SK-N-SH (cell line): Measurements from ENCODE around the gene CD6. TPM values are rescaled to one million over a fixed set of nuclear protein-coding genes. Genes with fewer than 3 reads are reported as not detected.

Source experiments
- CTCF ChIA-PET: fragments of 300-600, 350-600 bp; formaldehyde crosslinking; extraction: SDS; loops from one replicate; lab custom pipeline; 2021; lab: Yijun Ruan, JAX
- POLR2A ChIA-PET: fragments of 350-600 bp; sonication (Branson Sonifier 250); formaldehyde crosslinking; extraction: SDS; loops from one replicate; lab custom pipeline; 2020; ENCODE audit warnings: antibody characterized with exemption, inconsistent platforms; lab: Yijun Ruan, JAX
- DNase-seq: peaks from one replicate; pipeline ENCODE4 v3.0.0; 2012
- H2AFZ ChIP-seq: fragments of 200-600 bp; sonication (generic); 2 replicates; pipeline ENCODE4 v1.8.1; 2016; ENCODE audit warnings: antibody characterized with exemption, mild to moderate bottlenecking, low read depth
- H3F3A ChIP-seq: fragments of 200-600 bp; sonication (generic); replicated peaks from 2 replicates; pipeline ENCODE3; 2016; ENCODE audit warnings: antibody characterized with exemption, mild to moderate bottlenecking; ENCODE audit not compliant: insufficient read depth
- H3K27ac ChIP-seq, 2 experiments: fragments of 200-500 bp in 1 of 2; fragments of 200-600 bp in 1 of 2; sonication (Bioruptor generic) in 1 of 2; sonication (generic), shearing (Covaris generic) in 1 of 2; 2 replicates each; pipeline versions ENCODE4 v1.5.1 to v1.6.1; 2014 to 2016; ENCODE audit warnings: low read depth in 2 of 2, inconsistent platforms in 1 of 2, low read length in 1 of 2, mild to moderate bottlenecking in 1 of 2, mixed read lengths in 1 of 2
- H3K27me3 ChIP-seq: fragments of 200-600 bp; sonication (generic), shearing (Covaris generic); 2 replicates; pipeline ENCODE4 v1.6.1; 2016; ENCODE audit warnings: mixed run types; ENCODE audit not compliant: insufficient read depth
- H3K36me3 ChIP-seq, 2 experiments: fragments of 200-500 bp in 1 of 2; fragments of 200-600 bp in 1 of 2; sonication (Bioruptor generic) in 1 of 2; sonication (generic) in 1 of 2; replicated peaks in 1 of 2; 2 replicates each; pipeline versions ENCODE3 to v1.5.1; 2014 to 2016; ENCODE audit warnings: low read length in 1 of 2, mild to moderate bottlenecking in 1 of 2; ENCODE audit not compliant: insufficient read depth in 2 of 2, control insufficient read depth in 1 of 2
- H3K4me1 ChIP-seq, 2 experiments: fragments of 200-500 bp in 1 of 2; fragments of 200-600 bp in 1 of 2; sonication (Bioruptor generic) in 1 of 2; sonication (generic), shearing (Covaris generic) in 1 of 2; 2 replicates each; pipeline versions ENCODE4 v1.5.1 to v1.6.1; 2014 to 2016; ENCODE audit warnings: low read depth in 1 of 2, low read length in 1 of 2, mixed run types in 1 of 2; ENCODE audit not compliant: insufficient read depth in 2 of 2, control insufficient read depth in 1 of 2
- H3K4me2 ChIP-seq: fragments of 200-600 bp; sonication (generic), shearing (Covaris generic); 2 replicates; pipeline ENCODE4 v1.6.1; 2017; ENCODE audit warnings: mixed run types
- H3K4me3 ChIP-seq, 2 experiments: fragments of 200-500 bp in 1 of 2; fragments of 200-600 bp in 1 of 2; sonication (Bioruptor generic) in 1 of 2; sonication (generic), shearing (Covaris generic) in 1 of 2; 2 replicates each; pipeline versions ENCODE4 v1.5.1 to v1.8.1; 2014 to 2016; ENCODE audit warnings: low read depth in 2 of 2, inconsistent platforms in 1 of 2, low read length in 1 of 2, mild to moderate bottlenecking in 1 of 2, mixed read lengths in 1 of 2, moderate library complexity in 1 of 2
- H3K79me2 ChIP-seq: fragments of 200-600 bp; sonication (generic); 2 replicates; pipeline ENCODE4 v1.8.1; 2017; ENCODE audit warnings: mild to moderate bottlenecking; ENCODE audit not compliant: insufficient read depth
- H3K9ac ChIP-seq: fragments of 200-600 bp; sonication (generic); 2 replicates; pipeline ENCODE4 v1.6.1; 2017; ENCODE audit warnings: mixed run types
- H3K9me2 ChIP-seq: fragments of 200-600 bp; sonication (generic); 2 replicates; pipeline ENCODE4 v1.6.1; 2017; ENCODE audit warnings: mixed run types
- H3K9me3 ChIP-seq: fragments of 200-600 bp; sonication (generic); 2 replicates; pipeline ENCODE4 v1.6.1; 2017; ENCODE audit warnings: mixed run types, mild to moderate bottlenecking, moderate library complexity
- H4K20me1 ChIP-seq: fragments of 200-600 bp; sonication (generic); 2 replicates; pipeline ENCODE4 v1.6.1; 2017; ENCODE audit warnings: mild to moderate bottlenecking, mixed run types; ENCODE audit not compliant: insufficient read depth
- CHD2 ChIP-seq: fragments of 150-350 bp; IDR thresholded peaks from 2 replicates; pipeline ENCODE4 v1.6.1; 2018; ENCODE audit warnings: low read length; ENCODE audit not compliant: partially characterized antibody
- EZH2phosphoT487 ChIP-seq: fragments of 200-600 bp; sonication (generic); IDR thresholded peaks from 2 replicates; pipeline ENCODE4 v1.6.1; 2017; ENCODE audit warnings: low read depth, mixed run types, mild to moderate bottlenecking, antibody characterized with exemption, moderate library complexity, borderline replicate concordance
- FOSL2 ChIP-seq: IDR thresholded peaks from 2 replicates; pipeline ENCODE4 v1.4.0; 2012; ENCODE audit warnings: low read depth, mild to moderate bottlenecking, moderate library complexity, borderline replicate concordance
- GABPA ChIP-seq: IDR thresholded peaks from 2 replicates; pipeline ENCODE4 v1.4.0; 2012; ENCODE audit warnings: low read depth, mild to moderate bottlenecking
- MEF2A ChIP-seq: IDR thresholded peaks from 2 replicates; pipeline ENCODE4 v1.4.0; 2012; ENCODE audit warnings: low read depth, borderline replicate concordance
- RFX5 ChIP-seq: IDR thresholded peaks from 2 replicates; pipeline ENCODE4 v1.6.1; 2012; ENCODE audit warnings: mild to moderate bottlenecking, improper control_type of control experiment, low read length
- TCF12 ChIP-seq: IDR thresholded peaks from 2 replicates; pipeline ENCODE4 v1.4.0; 2012
- TEAD4 ChIP-seq: IDR thresholded peaks from 2 replicates; pipeline ENCODE4 v1.4.0; 2012; ENCODE audit warnings: mild to moderate bottlenecking, borderline replicate concordance; ENCODE audit not compliant: insufficient read depth
- WGBS: methylation state at CpG from one replicate; pipeline ENCODE4 v1.1.6; 2017; ENCODE audit warnings: low lambda C conversion rate; 5-methylcytosine and 5-hydroxymethylcytosine counted together
- polyA plus RNA-seq, 3 experiments: library from polyadenylated mRNA; depleted of rRNA; stranded (reverse); fragments of >200 nt; gene quantifications; 2 replicates each; pipeline ENCODE4 v1.2.3, GENCODE V29; 2012
- TF ChIP-seq, protein P1 (sequence below): IDR thresholded peaks from 2 replicates; pipeline ENCODE4 v1.6.1; 2012; ENCODE audit warnings: mild to moderate bottlenecking, low read depth, low read length, moderate library complexity

The CD6 gene
- polyA plus RNA-seq, 1 of the 3 experiments (the other 2 are of a cell fraction), result not detected

DNA sequence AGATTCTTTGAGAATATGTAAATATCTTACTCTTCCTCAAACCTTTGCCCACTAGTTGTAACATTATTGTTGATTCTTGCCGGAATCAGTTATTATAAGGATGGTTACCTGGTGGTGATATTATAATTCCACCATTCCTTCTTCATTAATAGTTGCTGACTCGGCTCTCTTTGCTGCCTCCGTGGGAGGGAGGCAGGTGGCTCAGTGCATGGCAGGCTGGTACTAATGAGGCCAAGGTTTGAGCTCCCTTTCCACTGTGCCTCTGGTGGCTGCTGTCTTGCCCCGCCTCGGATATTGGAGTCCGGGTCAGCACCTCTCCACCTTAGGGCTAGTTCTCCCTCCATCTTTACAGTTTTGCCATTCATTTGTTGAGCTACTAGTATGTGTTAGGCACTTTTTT is 12.7 kb downstream of the CD6 start:
- no peak for TF ChIP-seq TEAD4
- no peak for TF ChIP-seq GABPA
- TF ChIP-seq EZH2phosphoT487, result no peak
- TF ChIP-seq RFX5, result no peak
- Histone ChIP-seq H3K4me3 (no peak overlapping the region), H4K20me1 (no peaks in the 10 kb centered on the region), H3K27ac (no peak overlapping the region), H3K36me3 (no peaks in the 10 kb centered on the region), H3K4me1 (peaks cover 0 to under 1% of the 10 kb centered on the region in 2 experiments; a peak in 1 of 4 replicates), H3K9me2 (no peaks in the 10 kb centered on the region), H3K9me3 (no peaks in the 10 kb centered on the region), H2AFZ (no peak overlapping the region), H3K27me3 (no peaks in the 10 kb centered on the region; the same call in 1 of the 2 replicates), H3K9ac (no peak overlapping the region), H3K79me2 (no peaks in the 10 kb centered on the region), H3F3A (no peaks in the 10 kb centered on the region), H3K4me2 (no peak overlapping the region)
- CTCF ChIA-PET, result interaction anchor here (1.4 kb wide), 1 partner anchor 14 kb away, joined by 7 read pairs; no protein-coding TSS in a partner anchor
- DNase-seq, result no peak
- 37% methylated on average over 5 of the region's 6 CpGs for WGBS
- POLR2A ChIA-PET, result no interaction called here

DNA sequence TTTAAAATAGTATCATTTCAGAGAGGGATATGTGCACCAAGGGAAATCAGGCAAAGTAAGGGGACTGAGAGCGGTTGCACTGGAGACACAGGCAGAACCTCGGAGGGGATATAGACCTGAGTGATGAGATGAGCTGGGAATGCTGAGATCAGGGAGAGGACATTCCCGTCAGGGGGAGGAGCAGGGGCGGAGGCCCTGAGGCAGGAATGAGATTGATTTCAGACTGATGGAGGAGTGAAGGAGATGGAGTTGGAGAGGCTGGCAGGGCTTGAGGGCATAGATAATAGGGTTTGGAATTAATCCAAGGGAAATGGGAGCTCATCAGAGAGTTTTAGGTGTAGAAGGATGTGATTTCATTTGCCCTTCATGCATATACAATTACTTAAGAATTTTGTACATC is 13.2 kb downstream of the CD6 start:
- ChIA-PET CTCF (interaction anchor here (1.4 kb wide), 1 partner anchor 15 kb away, joined by 7 read pairs; no protein-coding TSS in a partner anchor), POLR2A (no interaction called here)
- no peaks in the 10 kb centered on the region for H4K20me1 ChIP-seq
- H3K9me3 ChIP-seq, result no peaks in the 10 kb centered on the region
- H2AFZ ChIP-seq, result no peak overlapping the region
- no peak overlapping the region for H3K9ac ChIP-seq
- no peaks in the 10 kb centered on the region; the same call in 1 of the 2 replicates for H3K27me3 ChIP-seq
- H3K36me3 ChIP-seq, result no peaks in the 10 kb centered on the region
- no peaks in the 10 kb centered on the region for H3K9me2 ChIP-seq
- no peaks in the 10 kb centered on the region; a peak in 1 of 4 replicates for H3K4me1 ChIP-seq
- no peaks in the 10 kb centered on the region for H3F3A ChIP-seq
- no peak overlapping the region for H3K27ac ChIP-seq
- WGBS, result 52% methylated on average over 4 of the region's 4 CpGs
- TF ChIP-seq FOSL2 (no peak), TEAD4 (no peak), MEF2A (no peak), TCF12 (no peak), CHD2 (no peak)
- TF ChIP-seq, protein P1, sequence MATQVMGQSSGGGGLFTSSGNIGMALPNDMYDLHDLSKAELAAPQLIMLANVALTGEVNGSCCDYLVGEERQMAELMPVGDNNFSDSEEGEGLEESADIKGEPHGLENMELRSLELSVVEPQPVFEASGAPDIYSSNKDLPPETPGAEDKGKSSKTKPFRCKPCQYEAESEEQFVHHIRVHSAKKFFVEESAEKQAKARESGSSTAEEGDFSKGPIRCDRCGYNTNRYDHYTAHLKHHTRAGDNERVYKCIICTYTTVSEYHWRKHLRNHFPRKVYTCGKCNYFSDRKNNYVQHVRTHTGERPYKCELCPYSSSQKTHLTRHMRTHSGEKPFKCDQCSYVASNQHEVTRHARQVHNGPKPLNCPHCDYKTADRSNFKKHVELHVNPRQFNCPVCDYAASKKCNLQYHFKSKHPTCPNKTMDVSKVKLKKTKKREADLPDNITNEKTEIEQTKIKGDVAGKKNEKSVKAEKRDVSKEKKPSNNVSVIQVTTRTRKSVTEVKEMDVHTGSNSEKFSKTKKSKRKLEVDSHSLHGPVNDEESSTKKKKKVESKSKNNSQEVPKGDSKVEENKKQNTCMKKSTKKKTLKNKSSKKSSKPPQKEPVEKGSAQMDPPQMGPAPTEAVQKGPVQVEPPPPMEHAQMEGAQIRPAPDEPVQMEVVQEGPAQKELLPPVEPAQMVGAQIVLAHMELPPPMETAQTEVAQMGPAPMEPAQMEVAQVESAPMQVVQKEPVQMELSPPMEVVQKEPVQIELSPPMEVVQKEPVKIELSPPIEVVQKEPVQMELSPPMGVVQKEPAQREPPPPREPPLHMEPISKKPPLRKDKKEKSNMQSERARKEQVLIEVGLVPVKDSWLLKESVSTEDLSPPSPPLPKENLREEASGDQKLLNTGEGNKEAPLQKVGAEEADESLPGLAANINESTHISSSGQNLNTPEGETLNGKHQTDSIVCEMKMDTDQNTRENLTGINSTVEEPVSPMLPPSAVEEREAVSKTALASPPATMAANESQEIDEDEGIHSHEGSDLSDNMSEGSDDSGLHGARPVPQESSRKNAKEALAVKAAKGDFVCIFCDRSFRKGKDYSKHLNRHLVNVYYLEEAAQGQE, result no peak
- H3K4me3 ChIP-seq, result no peak overlapping the region
- no peaks in the 10 kb centered on the region for H3K79me2 ChIP-seq
- DNase-seq, result no peak
- H3K4me2 ChIP-seq, result no peak overlapping the region
